Measurements from ENCODE around the gene KCNMA1. TPM values are rescaled to one million over a fixed set of nuclear protein-coding genes. Genes with fewer than 3 reads are reported as not detected.

The KCNMA1 gene
- total RNA-seq, 1 experiment from 2014 or later: 0.49 TPM

DNA sequence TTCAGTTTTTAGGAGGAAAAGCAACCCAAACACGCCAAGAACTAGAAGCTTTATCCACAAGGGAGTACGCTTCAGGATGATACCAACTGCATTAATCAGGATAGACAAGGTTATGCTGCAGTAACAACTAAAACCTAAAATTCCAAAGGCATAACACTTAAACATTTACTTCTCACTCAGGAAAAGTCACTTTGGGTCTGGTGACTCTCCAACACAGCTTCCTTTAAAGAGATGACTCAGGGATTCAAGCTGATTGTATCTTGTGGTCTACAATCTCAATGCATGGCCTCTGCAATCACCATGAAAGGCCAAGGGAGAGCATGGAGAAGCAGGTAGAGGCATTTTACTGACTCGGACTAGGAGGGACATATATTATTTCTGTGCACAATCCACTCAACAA is 315.8 kb downstream of the KCNMA1 start:
- ChIA-PET POLR2A (no interaction called here), RAD21 (ENCODE audit: low non-redundant PET in 1 of 2, low total read pairs in 2 of 2, uncharacterized antibody in 2 of 2, unreplicated experiment in 2 of 2) (no interaction called here), CTCF (no interaction called here)
- intact Hi-C loops (cut with micrococcal nuclease): no loop called here
- no peaks in the 10 kb centered on the region for H3K9me3 ChIP-seq (ENCODE audit: control insufficient read depth in 1 of 2, insufficient read depth in 1 of 2, low read depth in 1 of 2, low read length in 2 of 2)
- ATAC-seq (no peak), DNase-seq (ENCODE audit: low read depth, low spot score) (no peak)
- no peaks in the 10 kb centered on the region for H3K4me1 ChIP-seq (ENCODE audit: control insufficient read depth in 1 of 2, insufficient read depth in 2 of 2, low read length in 2 of 2)
- TF ChIP-seq FOSL1 (IDR thresholded peaks at IDR 0.05; ENCODE audit: low read depth): no peak
- no peak for TF ChIP-seq POLR2A (IDR thresholded peaks at IDR 0.05; ENCODE audit: borderline replicate concordance, extremely low read depth, insufficient read depth, insufficient read length)
- TF ChIP-seq TCF7L2 (IDR thresholded peaks at IDR 0.05; ENCODE audit: borderline replicate concordance, extremely low read depth, insufficient read depth, insufficient read length): no peak
- TF ChIP-seq MAX (IDR thresholded peaks at IDR 0.05): no peak
- TF ChIP-seq ELF1 (IDR thresholded peaks at IDR 0.05; ENCODE audit: borderline replicate concordance, low read depth): no peak
- TF ChIP-seq ZNF274 (IDR thresholded peaks at IDR 0.05; ENCODE audit: low read depth, low read length): no peak
- TF ChIP-seq EZH2 (IDR thresholded peaks at IDR 0.05): no peak
- no peak for TF ChIP-seq ZFX (IDR thresholded peaks at IDR 0.05)
- TF ChIP-seq CBX3 (IDR thresholded peaks at IDR 0.05; ENCODE audit: low read depth): no peak
- no peak overlapping the region for H3K9ac ChIP-seq (ENCODE audit: low read length)
- no peaks in the 10 kb centered on the region for H3K9me2 ChIP-seq (ENCODE audit: insufficient read depth)
- no peaks in the 10 kb centered on the region for H3K79me2 ChIP-seq (ENCODE audit: insufficient read depth, low read length)
- H3K27me3 ChIP-seq (ENCODE audit: insufficient read depth, low read length): peaks cover 67% of the 10 kb centered on the region
- H2AFZ ChIP-seq (ENCODE audit: low read depth, low read length, poor library complexity, severe bottlenecking): no peak overlapping the region
- H3K36me3 ChIP-seq (ENCODE audit: control insufficient read depth in 1 of 2, insufficient read depth in 2 of 2, low read length in 2 of 2): no peaks in the 10 kb centered on the region
- no peak overlapping the region for H3K27ac ChIP-seq (ENCODE audit: low read depth, low read length)
- no TSS peak for BruUV-seq (replicated peaks)
- H3K4me3 ChIP-seq (replicated peaks in 1 of 2; ENCODE audit: low read depth in 1 of 2, low read length in 2 of 2): no peak overlapping the region
- H4K20me1 ChIP-seq (ENCODE audit: insufficient read depth): no peaks in the 10 kb centered on the region
- H3K4me2 ChIP-seq (ENCODE audit: low read length): no peak overlapping the region

DNA sequence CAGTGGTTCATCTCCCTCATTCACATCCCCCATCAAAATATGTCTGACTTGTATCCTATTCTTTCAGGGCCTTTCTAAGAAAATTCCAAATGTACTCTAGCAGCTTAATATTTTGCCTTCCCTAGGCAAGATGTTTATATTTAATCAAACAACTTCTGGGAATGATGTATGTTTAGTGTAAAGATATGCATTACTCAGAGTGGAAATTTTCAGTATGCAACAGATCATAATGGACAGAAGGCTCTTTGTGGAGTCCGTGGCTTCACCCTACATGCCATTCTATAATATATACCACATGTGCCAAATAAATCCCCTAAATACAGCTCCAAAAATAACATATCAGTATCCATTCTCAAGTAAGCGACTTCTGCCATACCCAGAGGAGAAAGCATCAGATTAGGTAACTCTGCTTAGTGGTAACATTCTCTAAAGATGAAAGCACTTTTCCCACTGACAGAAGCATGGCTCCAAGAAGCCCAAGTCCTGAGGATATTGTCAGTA is 316.6 kb downstream of the KCNMA1 start:
- Histone ChIP-seq H3K9me3 (ENCODE audit: control insufficient read depth in 1 of 2, insufficient read depth in 1 of 2, low read depth in 1 of 2, low read length in 2 of 2) (no peaks in the 10 kb centered on the region), H3K27me3 (ENCODE audit: insufficient read depth, low read length) (peaks cover 69% of the 10 kb centered on the region), H3K9ac (ENCODE audit: low read length) (no peak overlapping the region), H3K27ac (ENCODE audit: low read depth, low read length) (no peak overlapping the region), H3K4me1 (ENCODE audit: control insufficient read depth in 1 of 2, insufficient read depth in 2 of 2, low read length in 2 of 2) (no peaks in the 10 kb centered on the region), H3K4me2 (ENCODE audit: low read length) (no peak overlapping the region), H4K20me1 (ENCODE audit: insufficient read depth) (no peaks in the 10 kb centered on the region), H3K9me2 (ENCODE audit: insufficient read depth) (no peaks in the 10 kb centered on the region), H3K79me2 (ENCODE audit: insufficient read depth, low read length) (no peaks in the 10 kb centered on the region), H2AFZ (ENCODE audit: low read depth, low read length, poor library complexity, severe bottlenecking) (no peak overlapping the region), H3K36me3 (ENCODE audit: control insufficient read depth in 1 of 2, insufficient read depth in 2 of 2, low read length in 2 of 2) (no peaks in the 10 kb centered on the region), H3K4me3 (replicated peaks in 1 of 2; ENCODE audit: low read depth in 1 of 2, low read length in 2 of 2) (no peak overlapping the region)
- TF ChIP-seq CEBPB (IDR thresholded peaks at IDR 0.05; ENCODE audit: low read depth) (no peak), ZFX (IDR thresholded peaks at IDR 0.05) (no peak), EZH2phosphoT487 (IDR thresholded peaks at IDR 0.05; ENCODE audit: borderline replicate concordance) (no peak), POLR2A (IDR thresholded peaks at IDR 0.05; ENCODE audit: borderline replicate concordance, extremely low read depth, insufficient read depth, insufficient read length) (no peak), SIN3A (IDR thresholded peaks at IDR 0.05; ENCODE audit: low read depth) (no peak), CBX3 (IDR thresholded peaks at IDR 0.05; ENCODE audit: low read depth) (no peak), ZNF274 (IDR thresholded peaks at IDR 0.05; ENCODE audit: low read depth, low read length) (no peak)
- TF ChIP-seq, protein P1, sequence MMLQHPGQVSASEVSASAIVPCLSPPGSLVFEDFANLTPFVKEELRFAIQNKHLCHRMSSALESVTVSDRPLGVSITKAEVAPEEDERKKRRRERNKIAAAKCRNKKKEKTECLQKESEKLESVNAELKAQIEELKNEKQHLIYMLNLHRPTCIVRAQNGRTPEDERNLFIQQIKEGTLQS (IDR thresholded peaks at IDR 0.05): no peak
- DNase-seq (ENCODE audit: low read depth, low spot score): no peak
- CTCF ChIA-PET: no interaction called here
- RAD21 ChIA-PET (ENCODE audit: low non-redundant PET in 1 of 2, low total read pairs in 2 of 2, uncharacterized antibody in 2 of 2, unreplicated experiment in 2 of 2): no interaction called here
- POLR2A ChIA-PET: no interaction called here
- ATAC-seq: no peak
- BruUV-seq (replicated peaks): no TSS peak
- intact Hi-C loops (cut with micrococcal nuclease): no loop called here

All from HCT116 (cell line).